Activated CD8-positive, alpha-beta memory T cell treated with anti-CD3 and anti-CD28 coated beads for 48 hours (primary cell): ENCODE measurements around the gene DRD3.

Experiments used
- DNase-seq, 3 experiments: peaks; one replicate each; pipeline ENCODE4 v3.0.0-alpha.2; 2020; ENCODE audit warnings: low read depth in 2 of 3, low spot score in 2 of 3

Gene DRD3

DNA sequence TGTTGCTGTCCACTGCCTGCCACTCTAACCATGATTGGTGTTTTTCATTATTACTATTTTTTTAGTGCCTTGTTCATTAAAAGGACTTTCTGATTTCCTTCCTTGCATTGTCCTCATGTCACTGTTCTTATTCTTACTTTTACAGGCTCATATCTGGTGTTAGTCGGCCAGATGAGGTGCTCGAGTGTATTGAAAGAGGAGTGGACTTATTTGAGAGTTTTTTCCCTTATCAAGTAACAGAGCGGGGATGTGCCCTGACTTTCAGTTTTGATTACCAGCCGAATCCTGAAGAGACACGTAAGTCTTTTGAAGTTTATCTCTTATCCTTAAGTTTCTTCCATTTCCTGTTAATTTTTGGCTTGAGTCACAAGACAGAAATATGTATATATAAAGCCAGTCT lies 99.1 kb downstream of the DRD3 start:
- no peak for DNase-seq

DNA sequence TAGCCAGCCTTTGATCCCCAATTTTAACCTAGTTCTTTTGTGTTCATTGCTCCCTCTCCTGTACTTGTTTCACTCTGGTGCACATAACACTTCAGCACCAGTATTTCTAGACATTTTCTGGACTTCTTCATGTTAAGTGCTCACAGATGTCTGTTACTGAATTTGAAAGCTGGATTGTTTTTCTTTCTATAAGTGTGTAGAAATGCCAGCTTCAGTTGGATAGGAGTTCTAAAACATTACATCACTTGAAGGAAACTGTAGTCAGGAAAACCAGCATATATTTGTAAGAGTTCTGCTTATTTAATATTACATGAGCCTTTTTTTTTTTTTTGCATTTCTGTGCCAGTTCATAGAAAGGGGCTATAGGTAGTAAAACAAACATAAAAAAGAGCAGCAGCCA lies 100.7 kb downstream of the DRD3 start:
- DNase-seq = no peak
